Neural cell (in vitro differentiated cells): ENCODE results near the gene ITPKB.

Experiments
- EP300 ChIP-seq: fragments of 450-650 bp; conservative IDR thresholded peaks from 2 replicates; pipeline ENCODE4 v1.6.1; 2014; ENCODE audit warnings: antibody characterized with exemption, mild to moderate bottlenecking, moderate library complexity; ENCODE audit not compliant: poor library complexity, severe bottlenecking
- POLR2AphosphoS5 ChIP-seq: IDR thresholded peaks from 2 replicates; pipeline ENCODE4 v1.6.1; 2012

DNA sequence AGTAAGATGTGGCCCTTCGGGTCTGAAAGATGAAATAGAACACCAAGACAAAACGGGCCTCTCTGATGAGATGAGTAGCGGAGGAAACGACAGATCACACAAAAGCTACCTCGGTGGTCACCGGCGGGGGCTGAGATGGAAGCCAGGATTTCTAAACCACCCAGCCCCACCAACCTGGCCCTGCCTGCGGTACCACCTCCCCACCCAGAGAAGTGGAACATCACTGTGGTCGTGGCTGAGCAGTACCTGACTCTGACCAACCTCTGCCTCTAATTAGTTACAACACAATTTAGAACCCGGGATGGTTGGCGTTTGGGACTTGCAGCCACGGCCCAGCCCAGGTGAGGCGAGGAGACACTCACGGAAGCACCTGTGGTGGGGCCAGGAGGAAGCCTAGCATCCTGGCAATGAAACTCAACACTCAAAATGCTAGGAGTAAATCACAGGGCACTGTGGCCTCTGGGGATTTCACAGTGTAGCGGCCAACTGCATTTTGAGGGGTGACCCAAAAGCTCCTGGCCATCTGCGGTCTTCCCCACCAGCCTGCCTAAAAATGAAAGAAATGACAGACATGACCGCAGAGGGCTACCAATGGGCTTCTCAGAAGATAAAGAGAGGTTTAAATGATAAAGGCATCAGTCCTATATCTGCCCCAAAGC is 73.4 kb downstream of the ITPKB start:
- TF ChIP-seq EP300 (no peak), POLR2AphosphoS5 (no peak)
